HepG2 (cell line): ENCODE measurements around the gene NFKBIA. TPM values are rescaled to one million over a fixed set of nuclear protein-coding genes. Genes with fewer than 3 reads are reported as not detected.

Experiments
- CCDC6 ChIP-seq: sonication (generic); formaldehyde crosslinking; IDR thresholded peaks from 2 replicates; pipeline ENCODE4 v1.8.1; 2022; ENCODE audit warnings: mild to moderate bottlenecking, missing genetic modification reagents, moderate library complexity
- ETV6 ChIP-seq: sonication (generic); formaldehyde crosslinking; conservative IDR thresholded peaks from 2 replicates; pipeline ENCODE4 v1.4.0; 2020; ENCODE audit warnings: missing genetic modification reagents
- NFYB ChIP-seq: sonication (generic); formaldehyde crosslinking; IDR thresholded peaks from 2 replicates; pipeline ENCODE4 v1.4.0; 2020; ENCODE audit warnings: missing genetic modification reagents
- PHB2 ChIP-seq: fragments of 450-650 bp; IDR thresholded peaks from 2 replicates; pipeline ENCODE4 v1.6.1; 2018; ENCODE audit not compliant: partially characterized antibody
- ZBTB38 ChIP-seq: sonication (generic); formaldehyde crosslinking; IDR thresholded peaks from 2 replicates; pipeline ENCODE4 v1.5.1; 2020; ENCODE audit warnings: mild to moderate bottlenecking, missing genetic modification reagents
- ZMYM3 ChIP-seq: sonication (generic); formaldehyde crosslinking; IDR thresholded peaks from 2 replicates; pipeline ENCODE4 v1.5.1; 2020; ENCODE audit warnings: mild to moderate bottlenecking, missing genetic modification reagents
- ZNF253 ChIP-seq: sonication (generic); formaldehyde crosslinking; IDR thresholded peaks from 2 replicates; pipeline ENCODE4 v1.8.0; 2022; ENCODE audit warnings: mild to moderate bottlenecking, missing genetic modification reagents, borderline replicate concordance
- ZNF430 ChIP-seq: sonication (generic); formaldehyde crosslinking; IDR thresholded peaks from 2 replicates; pipeline ENCODE4 v1.9.0; 2021; ENCODE audit warnings: mild to moderate bottlenecking, missing genetic modification reagents
- ZNF432 ChIP-seq: sonication (generic); formaldehyde crosslinking; IDR thresholded peaks from 2 replicates; pipeline ENCODE4 v1.5.0; 2020; ENCODE audit warnings: missing genetic modification reagents, mild to moderate bottlenecking, borderline replicate concordance
- polyA plus RNA-seq, 8 experiments: library from polyadenylated mRNA; depleted of rRNA in 3 of 8; stranded (reverse) in 7 of 8; unstranded in 1 of 8; fragments of >200 nt; fragmentation: Illumina TruSeq in 4 of 8; extraction: Trizol in 4 of 8; gene quantifications; 2 replicates each; pipeline versions ENCODE4 v1.2.1 to v1.2.3, GENCODE V29; 2011 to 2016; ENCODE audit warnings: low read depth in 4 of 8, missing spikeins in 1 of 8, mixed read lengths in 1 of 8; ENCODE audit not compliant: insufficient read depth in 1 of 8
- total RNA-seq, 5 experiments: library from RNA; depleted of rRNA; stranded (reverse); fragments of >200 nt; fragmentation: Illumina TruSeq; extraction: Trizol; gene quantifications; 2 replicates each; pipeline ENCODE4 v1.2.3, GENCODE V29; 2016; ENCODE audit warnings: low read depth in 1 of 5
- TF ChIP-seq, protein P1 (sequence below): sonication (generic); formaldehyde crosslinking; IDR thresholded peaks from 2 replicates; pipeline ENCODE4 v1.4.0; 2020; ENCODE audit warnings: missing genetic modification reagents, mild to moderate bottlenecking, borderline replicate concordance
- TF ChIP-seq, protein P2 (sequence below): sonication (generic); formaldehyde crosslinking; IDR thresholded peaks from 2 replicates; pipeline ENCODE4 v1.9.0; 2021; ENCODE audit warnings: mild to moderate bottlenecking, missing genetic modification reagents
- TF ChIP-seq, protein P3 (sequence below): sonication (generic); formaldehyde crosslinking; IDR thresholded peaks from 2 replicates; pipeline ENCODE4 v1.4.0; 2020; ENCODE audit warnings: missing genetic modification reagents
- TF ChIP-seq, protein P4 (sequence below): sonication (generic); formaldehyde crosslinking; IDR thresholded peaks from 2 replicates; pipeline ENCODE4 v1.4.0; 2020; ENCODE audit warnings: missing genetic modification reagents, borderline replicate concordance
- TF ChIP-seq, protein P5 (sequence below): IDR thresholded peaks from 2 replicates; pipeline ENCODE4 v1.6.1; 2016; ENCODE audit warnings: missing biosample characterization, missing genetic modification reagents, low read depth

Gene NFKBIA
- total and polyA plus RNA-seq, 2 of the 13 experiments (the other 11 are each of a cell fraction or from before 2014, with no cell fraction given): 197 to 319 TPM

DNA sequence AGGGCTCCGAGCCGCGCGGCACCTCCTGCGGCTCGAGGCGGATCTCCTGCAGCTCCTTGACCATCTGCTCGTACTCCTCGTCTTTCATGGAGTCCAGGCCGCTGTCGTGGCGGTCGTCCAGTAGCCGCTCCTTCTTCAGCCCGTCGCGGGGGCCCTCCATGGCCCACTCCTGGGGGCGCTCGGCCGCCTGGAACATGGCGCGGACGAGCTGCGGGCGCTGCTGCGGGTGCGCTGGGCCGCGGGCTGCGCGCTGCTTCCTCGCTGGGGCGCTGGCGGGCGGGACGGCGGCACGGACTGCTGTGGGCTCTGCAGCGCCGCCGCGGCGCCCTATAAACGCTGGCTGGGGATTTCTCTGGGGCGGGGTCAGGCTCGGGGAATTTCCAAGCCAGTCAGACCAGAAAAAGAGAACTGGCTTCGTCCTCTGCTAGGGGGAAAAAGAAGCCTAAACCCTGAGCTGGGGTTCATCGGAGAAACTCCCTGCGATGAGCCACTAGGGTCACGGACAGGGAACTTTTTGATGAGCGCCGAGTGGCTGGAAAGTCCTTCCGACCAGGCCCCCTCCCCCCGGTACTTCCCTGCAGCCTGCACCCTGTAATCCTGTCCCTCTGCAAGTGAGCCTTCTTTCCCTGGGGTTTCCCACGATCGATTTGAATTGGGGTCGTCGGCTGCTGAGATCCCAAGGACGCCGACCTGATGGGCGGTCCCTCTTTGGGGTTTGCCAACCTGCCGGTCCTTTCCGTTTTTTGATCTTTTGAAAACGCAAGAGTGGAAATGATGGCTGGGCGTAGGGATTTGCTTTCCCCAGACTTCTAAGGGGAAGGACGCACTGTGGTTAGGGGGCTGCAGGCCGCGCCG, at the start of gene NFKBIA (continued):
- TF ChIP-seq ZNF253 (CRISPR knock-in tag) (peak; percentile 73; the same call in 1 of the 2 replicates), ZNF432 (no peak), CCDC6 (no peak), ZNF430 (CRISPR knock-in tag) (0 out of 2 replicates have a peak, but pooled peaks have one; percentile 42), ETV6 (CRISPR knock-in tag) (0 out of 2 replicates have a peak, but pooled peaks have one; percentile 49), NFYB (CRISPR knock-in tag) (peak; percentile 39; the same call in 1 of the 2 replicates), ZBTB38 (CRISPR knock-in tag) (peak; percentile 91), ZMYM3 (CRISPR knock-in tag) (peak; percentile 75), PHB2 (no peak)
- TF ChIP-seq, protein P1, sequence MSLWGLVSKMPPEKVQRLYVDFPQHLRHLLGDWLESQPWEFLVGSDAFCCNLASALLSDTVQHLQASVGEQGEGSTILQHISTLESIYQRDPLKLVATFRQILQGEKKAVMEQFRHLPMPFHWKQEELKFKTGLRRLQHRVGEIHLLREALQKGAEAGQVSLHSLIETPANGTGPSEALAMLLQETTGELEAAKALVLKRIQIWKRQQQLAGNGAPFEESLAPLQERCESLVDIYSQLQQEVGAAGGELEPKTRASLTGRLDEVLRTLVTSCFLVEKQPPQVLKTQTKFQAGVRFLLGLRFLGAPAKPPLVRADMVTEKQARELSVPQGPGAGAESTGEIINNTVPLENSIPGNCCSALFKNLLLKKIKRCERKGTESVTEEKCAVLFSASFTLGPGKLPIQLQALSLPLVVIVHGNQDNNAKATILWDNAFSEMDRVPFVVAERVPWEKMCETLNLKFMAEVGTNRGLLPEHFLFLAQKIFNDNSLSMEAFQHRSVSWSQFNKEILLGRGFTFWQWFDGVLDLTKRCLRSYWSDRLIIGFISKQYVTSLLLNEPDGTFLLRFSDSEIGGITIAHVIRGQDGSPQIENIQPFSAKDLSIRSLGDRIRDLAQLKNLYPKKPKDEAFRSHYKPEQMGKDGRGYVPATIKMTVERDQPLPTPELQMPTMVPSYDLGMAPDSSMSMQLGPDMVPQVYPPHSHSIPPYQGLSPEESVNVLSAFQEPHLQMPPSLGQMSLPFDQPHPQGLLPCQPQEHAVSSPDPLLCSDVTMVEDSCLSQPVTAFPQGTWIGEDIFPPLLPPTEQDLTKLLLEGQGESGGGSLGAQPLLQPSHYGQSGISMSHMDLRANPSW (CRISPR knock-in tag): peak; percentile 74; the same call in 1 of the 2 replicates
- TF ChIP-seq, protein P2, sequence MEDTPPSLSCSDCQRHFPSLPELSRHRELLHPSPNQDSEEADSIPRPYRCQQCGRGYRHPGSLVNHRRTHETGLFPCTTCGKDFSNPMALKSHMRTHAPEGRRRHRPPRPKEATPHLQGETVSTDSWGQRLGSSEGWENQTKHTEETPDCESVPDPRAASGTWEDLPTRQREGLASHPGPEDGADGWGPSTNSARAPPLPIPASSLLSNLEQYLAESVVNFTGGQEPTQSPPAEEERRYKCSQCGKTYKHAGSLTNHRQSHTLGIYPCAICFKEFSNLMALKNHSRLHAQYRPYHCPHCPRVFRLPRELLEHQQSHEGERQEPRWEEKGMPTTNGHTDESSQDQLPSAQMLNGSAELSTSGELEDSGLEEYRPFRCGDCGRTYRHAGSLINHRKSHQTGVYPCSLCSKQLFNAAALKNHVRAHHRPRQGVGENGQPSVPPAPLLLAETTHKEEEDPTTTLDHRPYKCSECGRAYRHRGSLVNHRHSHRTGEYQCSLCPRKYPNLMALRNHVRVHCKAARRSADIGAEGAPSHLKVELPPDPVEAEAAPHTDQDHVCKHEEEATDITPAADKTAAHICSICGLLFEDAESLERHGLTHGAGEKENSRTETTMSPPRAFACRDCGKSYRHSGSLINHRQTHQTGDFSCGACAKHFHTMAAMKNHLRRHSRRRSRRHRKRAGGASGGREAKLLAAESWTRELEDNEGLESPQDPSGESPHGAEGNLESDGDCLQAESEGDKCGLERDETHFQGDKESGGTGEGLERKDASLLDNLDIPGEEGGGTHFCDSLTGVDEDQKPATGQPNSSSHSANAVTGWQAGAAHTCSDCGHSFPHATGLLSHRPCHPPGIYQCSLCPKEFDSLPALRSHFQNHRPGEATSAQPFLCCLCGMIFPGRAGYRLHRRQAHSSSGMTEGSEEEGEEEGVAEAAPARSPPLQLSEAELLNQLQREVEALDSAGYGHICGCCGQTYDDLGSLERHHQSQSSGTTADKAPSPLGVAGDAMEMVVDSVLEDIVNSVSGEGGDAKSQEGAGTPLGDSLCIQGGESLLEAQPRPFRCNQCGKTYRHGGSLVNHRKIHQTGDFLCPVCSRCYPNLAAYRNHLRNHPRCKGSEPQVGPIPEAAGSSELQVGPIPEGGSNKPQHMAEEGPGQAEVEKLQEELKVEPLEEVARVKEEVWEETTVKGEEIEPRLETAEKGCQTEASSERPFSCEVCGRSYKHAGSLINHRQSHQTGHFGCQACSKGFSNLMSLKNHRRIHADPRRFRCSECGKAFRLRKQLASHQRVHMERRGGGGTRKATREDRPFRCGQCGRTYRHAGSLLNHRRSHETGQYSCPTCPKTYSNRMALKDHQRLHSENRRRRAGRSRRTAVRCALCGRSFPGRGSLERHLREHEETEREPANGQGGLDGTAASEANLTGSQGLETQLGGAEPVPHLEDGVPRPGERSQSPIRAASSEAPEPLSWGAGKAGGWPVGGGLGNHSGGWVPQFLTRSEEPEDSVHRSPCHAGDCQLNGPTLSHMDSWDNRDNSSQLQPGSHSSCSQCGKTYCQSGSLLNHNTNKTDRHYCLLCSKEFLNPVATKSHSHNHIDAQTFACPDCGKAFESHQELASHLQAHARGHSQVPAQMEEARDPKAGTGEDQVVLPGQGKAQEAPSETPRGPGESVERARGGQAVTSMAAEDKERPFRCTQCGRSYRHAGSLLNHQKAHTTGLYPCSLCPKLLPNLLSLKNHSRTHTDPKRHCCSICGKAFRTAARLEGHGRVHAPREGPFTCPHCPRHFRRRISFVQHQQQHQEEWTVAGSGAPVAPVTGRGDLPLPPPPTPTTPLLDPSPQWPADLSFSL (CRISPR knock-in tag): no peak
- TF ChIP-seq, protein P3, sequence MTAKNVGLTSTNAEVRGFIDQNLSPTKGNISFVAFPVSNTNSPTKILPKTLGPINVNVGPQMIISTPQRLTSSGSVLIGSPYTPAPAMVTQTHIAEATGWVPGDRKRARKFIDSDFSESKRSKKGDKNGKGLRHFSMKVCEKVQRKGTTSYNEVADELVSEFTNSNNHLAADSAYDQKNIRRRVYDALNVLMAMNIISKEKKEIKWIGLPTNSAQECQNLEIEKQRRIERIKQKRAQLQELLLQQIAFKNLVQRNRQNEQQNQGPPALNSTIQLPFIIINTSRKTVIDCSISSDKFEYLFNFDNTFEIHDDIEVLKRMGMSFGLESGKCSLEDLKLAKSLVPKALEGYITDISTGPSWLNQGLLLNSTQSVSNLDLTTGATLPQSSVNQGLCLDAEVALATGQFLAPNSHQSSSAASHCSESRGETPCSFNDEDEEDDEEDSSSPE: peak; percentile 75
- TF ChIP-seq, protein P4, sequence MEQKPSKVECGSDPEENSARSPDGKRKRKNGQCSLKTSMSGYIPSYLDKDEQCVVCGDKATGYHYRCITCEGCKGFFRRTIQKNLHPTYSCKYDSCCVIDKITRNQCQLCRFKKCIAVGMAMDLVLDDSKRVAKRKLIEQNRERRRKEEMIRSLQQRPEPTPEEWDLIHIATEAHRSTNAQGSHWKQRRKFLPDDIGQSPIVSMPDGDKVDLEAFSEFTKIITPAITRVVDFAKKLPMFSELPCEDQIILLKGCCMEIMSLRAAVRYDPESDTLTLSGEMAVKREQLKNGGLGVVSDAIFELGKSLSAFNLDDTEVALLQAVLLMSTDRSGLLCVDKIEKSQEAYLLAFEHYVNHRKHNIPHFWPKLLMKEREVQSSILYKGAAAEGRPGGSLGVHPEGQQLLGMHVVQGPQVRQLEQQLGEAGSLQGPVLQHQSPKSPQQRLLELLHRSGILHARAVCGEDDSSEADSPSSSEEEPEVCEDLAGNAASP (CRISPR knock-in tag): peak; percentile 49; the same call in 1 of the 2 replicates
- TF ChIP-seq, protein P5, sequence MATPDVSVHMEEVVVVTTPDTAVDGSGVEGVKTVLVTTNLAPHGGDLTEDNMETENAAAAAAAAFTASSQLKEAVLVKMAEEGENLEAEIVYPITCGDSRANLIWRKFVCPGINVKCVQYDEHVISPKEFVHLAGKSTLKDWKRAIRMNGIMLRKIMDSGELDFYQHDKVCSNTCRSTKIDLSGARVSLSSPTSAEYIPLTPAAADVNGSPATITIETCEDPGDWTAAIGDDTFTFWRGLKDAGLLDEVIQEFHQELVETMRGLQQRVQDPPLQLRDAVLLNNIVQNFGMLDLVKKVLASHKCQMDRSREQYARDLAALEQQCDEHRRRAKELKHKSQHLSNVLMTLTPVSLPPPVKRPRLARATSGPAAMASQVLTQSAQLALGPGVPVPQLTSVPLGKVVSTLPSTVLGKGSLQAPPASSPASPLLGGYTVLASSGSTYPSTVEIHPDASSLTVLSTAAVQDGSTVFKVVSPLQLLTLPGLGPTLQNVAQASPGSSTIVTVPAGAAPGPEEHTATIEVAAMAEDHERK (CRISPR knock-in tag): peak; percentile 18; the same call in 1 of the 2 replicates
